ENCODE data around the gene CWF19L2. TPM values are rescaled to one million over a fixed set of nuclear protein-coding genes. Genes with fewer than 3 reads are reported as not detected.

The CWF19L2 gene
- total and polyA plus RNA-seq, 7 experiments from 2014 or later: 9.6 to 38.9 (median 22.7) TPM

GRCh38 chr11:107387666-107388065 is 70.0 kb downstream of the CWF19L2 start:
- Mint-ChIP-seq H3K9me3 (no peaks in the 10 kb centered on the region), H3K27me3 (no peaks in the 10 kb centered on the region), H3K4me3 (no peak overlapping the region), H3K27ac (peak overlapping the region in 1 of 9 donors; percentile 4), H3K36me3 (peaks cover 10 to 66% (median 54%) of the 10 kb centered on the region in 5 donors), H3K4me1 (peaks cover 3 to 27% (median 18%) of the 10 kb centered on the region in 7 donors)
- CTCF ChIA-PET: no interaction called here
- H3K27ac ChIP-seq (ENCODE audit: low read depth, low read length): no peak overlapping the region
- H3K27me3 ChIP-seq (ENCODE audit: control insufficient read depth in 2 of 2, insufficient read depth in 2 of 2, low read length in 2 of 2): no peaks in the 10 kb centered on the region
- H3K9me3 ChIP-seq (ENCODE audit: control insufficient read depth in 2 of 3, low read length in 3 of 3): no peaks in the 10 kb centered on the region
- ATAC-seq: no peak
- H3K4me3 ChIP-seq (ENCODE audit: low read length): no peak overlapping the region
- peaks cover 0 to 43% (median 0%) of the 10 kb centered on the region in 3 experiments for H3K36me3 ChIP-seq (ENCODE audit: control insufficient read depth in 2 of 3, insufficient read depth in 3 of 3, low read length in 3 of 3)
- H3K4me1 ChIP-seq (ENCODE audit: control insufficient read depth in 2 of 2, insufficient read depth in 2 of 2, low read length in 2 of 2): peaks cover 0 to 11% of the 10 kb centered on the region in 2 donors
- no peak for DNase-seq
- intact Hi-C loops (cut with micrococcal nuclease): no loop called here
- POLR2A ChIA-PET: no interaction called here

DNA sequence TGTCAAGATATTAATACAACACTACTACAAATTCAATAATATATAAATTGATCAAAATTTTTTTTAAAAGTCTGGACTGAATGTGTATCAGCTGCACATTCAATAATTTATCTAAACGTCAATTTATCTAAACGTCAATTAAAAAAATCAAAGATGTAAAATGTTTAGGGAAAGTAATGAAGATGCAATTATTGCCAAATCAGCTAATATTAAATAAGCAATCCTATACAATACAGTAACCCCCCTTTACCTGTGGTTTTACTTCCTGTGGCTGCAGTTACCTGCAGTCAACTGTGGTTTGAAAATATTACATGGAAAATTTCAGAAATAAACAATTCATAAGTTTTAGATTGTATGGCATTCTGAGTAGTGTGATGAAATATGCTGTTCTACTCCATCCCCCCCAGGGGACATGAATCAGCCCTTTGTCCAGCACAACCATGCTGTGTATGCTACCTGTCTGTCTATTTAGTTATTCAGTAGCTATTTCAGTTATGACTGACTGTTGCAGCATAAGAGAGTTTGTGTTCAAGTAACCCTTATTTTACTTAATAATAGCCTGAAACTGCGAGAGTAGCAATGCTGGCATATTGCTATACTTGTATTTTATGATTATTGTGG is 72.2 kb downstream of the CWF19L2 start:
- Mint-ChIP-seq H3K36me3 (peaks cover 7 to 67% (median 52%) of the 10 kb centered on the region in 5 donors), H3K27ac (no peak overlapping the region), H3K27me3 (no peaks in the 10 kb centered on the region), H3K4me1 (peaks cover 3 to 27% (median 18%) of the 10 kb centered on the region in 7 donors), H3K9me3 (no peaks in the 10 kb centered on the region), H3K4me3 (no peak overlapping the region)
- ATAC-seq (no peak), DNase-seq (no peak)
- ChIA-PET CTCF (no interaction called here), POLR2A (no interaction called here)
- peaks cover 0 to 25% (median 0%) of the 10 kb centered on the region in 3 experiments for H3K36me3 ChIP-seq (ENCODE audit: control insufficient read depth in 2 of 3, insufficient read depth in 3 of 3, low read length in 3 of 3)
- H3K27me3 ChIP-seq (ENCODE audit: control insufficient read depth in 2 of 2, insufficient read depth in 2 of 2, low read length in 2 of 2): no peaks in the 10 kb centered on the region
- H3K9me3 ChIP-seq (ENCODE audit: control insufficient read depth in 2 of 3, low read length in 3 of 3): no peaks in the 10 kb centered on the region
- H3K27ac ChIP-seq (ENCODE audit: low read depth, low read length): no peak overlapping the region
- peaks cover 0 to 11% of the 10 kb centered on the region in 2 donors for H3K4me1 ChIP-seq (ENCODE audit: control insufficient read depth in 2 of 2, insufficient read depth in 2 of 2, low read length in 2 of 2)
- H3K4me3 ChIP-seq (ENCODE audit: low read length): no peak overlapping the region
- intact Hi-C loops (cut with micrococcal nuclease): no loop called here

- H3K36me3 ChIP-seq (ENCODE audit: control insufficient read depth in 2 of 3, insufficient read depth in 3 of 3, low read length in 3 of 3): peaks cover 0 to 15% (median 0%) of the 10 kb centered on the region in 3 experiments
- H3K9me3 Mint-ChIP-seq: peaks cover 0 to under 1% (median 0%) of the 10 kb centered on the region in 11 donors
- no peak for DNase-seq
- peak overlapping the region in 1 of 9 donors; percentile 40 for H3K27ac Mint-ChIP-seq
- H3K4me1 Mint-ChIP-seq: peaks cover 3 to 27% (median 18%) of the 10 kb centered on the region in 7 donors
- intact Hi-C loops (cut with micrococcal nuclease): no loop called here
- H3K27me3 ChIP-seq (ENCODE audit: control insufficient read depth in 2 of 2, insufficient read depth in 2 of 2, low read length in 2 of 2): no peaks in the 10 kb centered on the region
- H3K4me3 Mint-ChIP-seq: no peak overlapping the region
- POLR2A ChIA-PET: no interaction called here
- peaks cover 0 to 11% of the 10 kb centered on the region in 2 donors for H3K4me1 ChIP-seq (ENCODE audit: control insufficient read depth in 2 of 2, insufficient read depth in 2 of 2, low read length in 2 of 2)
- H3K27ac ChIP-seq (ENCODE audit: low read depth, low read length): no peak overlapping the region
- ATAC-seq: no peak
- H3K27me3 Mint-ChIP-seq: no peaks in the 10 kb centered on the region
- CTCF ChIA-PET: no interaction called here
- no peak overlapping the region for H3K4me3 ChIP-seq (ENCODE audit: low read length)
- peaks cover 4 to 60% (median 46%) of the 10 kb centered on the region in 5 donors for H3K36me3 Mint-ChIP-seq
- no peaks in the 10 kb centered on the region for H3K9me3 ChIP-seq (ENCODE audit: control insufficient read depth in 2 of 3, low read length in 3 of 3)
Observed at GRCh38 chr11:107384144-107384852, 73.3 kb downstream of the CWF19L2 start.

DNA sequence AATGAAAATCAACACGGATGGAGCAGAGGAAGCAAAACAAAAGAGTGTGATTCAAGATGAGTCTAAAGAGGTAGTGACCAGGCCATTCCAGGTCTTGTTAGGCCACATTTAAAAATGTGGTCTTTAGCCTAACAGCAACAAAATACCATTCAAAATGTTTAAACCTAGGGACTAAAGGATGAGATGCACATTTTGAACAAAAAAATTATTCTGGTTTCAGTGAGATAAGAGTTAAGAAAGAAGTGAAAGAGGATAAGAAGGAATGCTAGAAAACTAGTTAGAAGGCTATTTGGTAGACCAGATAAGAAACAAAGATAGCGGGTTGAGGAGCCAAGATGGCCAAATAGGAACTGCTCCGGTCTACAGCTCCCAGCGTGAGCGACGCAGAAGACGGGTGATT is 85.2 kb downstream of the CWF19L2 start:
- intact Hi-C loops (cut with micrococcal nuclease): no loop called here
- Histone ChIP-seq H3K36me3 (ENCODE audit: control insufficient read depth in 2 of 3, insufficient read depth in 3 of 3, low read length in 3 of 3) (no peaks in the 10 kb centered on the region), H3K27ac (ENCODE audit: low read depth, low read length) (no peak overlapping the region), H3K4me3 (ENCODE audit: low read length) (no peak overlapping the region), H3K4me1 (ENCODE audit: control insufficient read depth in 2 of 2, insufficient read depth in 2 of 2, low read length in 2 of 2) (no peaks in the 10 kb centered on the region), H3K9me3 (ENCODE audit: control insufficient read depth in 2 of 3, low read length in 3 of 3) (no peaks in the 10 kb centered on the region), H3K27me3 (ENCODE audit: control insufficient read depth in 2 of 2, insufficient read depth in 2 of 2, low read length in 2 of 2) (no peaks in the 10 kb centered on the region)
- Mint-ChIP-seq H3K27ac (peak overlapping the region in 3 of 9 donors; percentile 1 to 61 (median 21)), H3K9me3 (peaks cover 0 to 16% (median 6%) of the 10 kb centered on the region in 11 donors), H3K27me3 (no peaks in the 10 kb centered on the region), H3K36me3 (peaks cover 0 to 49% (median 45%) of the 10 kb centered on the region in 5 donors), H3K4me3 (peak overlapping the region in 3 of 10 donors; percentile 17 to 35 (median 20)), H3K4me1 (peaks cover 0 to 23% (median 11%) of the 10 kb centered on the region in 7 donors)
- ATAC-seq (no peak), DNase-seq (no peak)
- ChIA-PET POLR2A (no interaction called here), CTCF (no interaction called here)

DNA sequence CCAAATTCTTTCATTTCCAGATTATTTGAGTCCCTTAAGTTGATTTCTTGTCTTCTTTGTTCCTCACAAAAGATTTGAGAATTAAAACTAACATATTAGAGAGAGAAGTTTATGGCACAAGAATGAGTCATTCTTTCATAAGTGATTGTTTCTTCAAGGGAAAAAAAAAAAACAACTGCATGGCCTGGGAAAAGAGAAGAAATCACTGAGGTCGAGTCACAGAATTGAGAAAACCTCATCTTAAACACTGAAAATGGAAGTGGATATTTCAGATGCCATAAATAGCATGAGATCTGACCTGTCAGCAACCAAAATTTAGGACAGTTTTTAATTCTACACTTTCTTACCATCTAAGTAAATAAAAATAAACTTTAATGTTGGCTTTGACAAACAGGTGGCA is 87.2 kb downstream of the CWF19L2 start:
- Histone ChIP-seq H3K4me1 (ENCODE audit: control insufficient read depth in 2 of 2, insufficient read depth in 2 of 2, low read length in 2 of 2) (no peaks in the 10 kb centered on the region), H3K36me3 (ENCODE audit: control insufficient read depth in 2 of 3, insufficient read depth in 3 of 3, low read length in 3 of 3) (no peaks in the 10 kb centered on the region), H3K27ac (ENCODE audit: low read depth, low read length) (no peak overlapping the region), H3K9me3 (ENCODE audit: control insufficient read depth in 2 of 3, low read length in 3 of 3) (no peaks in the 10 kb centered on the region), H3K27me3 (ENCODE audit: control insufficient read depth in 2 of 2, insufficient read depth in 2 of 2, low read length in 2 of 2) (no peaks in the 10 kb centered on the region), H3K4me3 (ENCODE audit: low read length) (no peak overlapping the region)
- H3K36me3 Mint-ChIP-seq: peaks cover 0 to 49% (median 45%) of the 10 kb centered on the region in 5 donors
- intact Hi-C loops (cut with micrococcal nuclease): no loop called here
- ATAC-seq (no peak), DNase-seq (no peak)
- ChIA-PET POLR2A (no interaction called here), CTCF (no interaction called here)
- H3K4me1 Mint-ChIP-seq: peaks cover 0 to 23% (median 11%) of the 10 kb centered on the region in 7 donors
- no peak overlapping the region for H3K4me3 Mint-ChIP-seq
- H3K27ac Mint-ChIP-seq: no peak overlapping the region
- no peaks in the 10 kb centered on the region for H3K27me3 Mint-ChIP-seq
- H3K9me3 Mint-ChIP-seq: peaks cover 0 to 16% (median 6%) of the 10 kb centered on the region in 11 donors

DNA sequence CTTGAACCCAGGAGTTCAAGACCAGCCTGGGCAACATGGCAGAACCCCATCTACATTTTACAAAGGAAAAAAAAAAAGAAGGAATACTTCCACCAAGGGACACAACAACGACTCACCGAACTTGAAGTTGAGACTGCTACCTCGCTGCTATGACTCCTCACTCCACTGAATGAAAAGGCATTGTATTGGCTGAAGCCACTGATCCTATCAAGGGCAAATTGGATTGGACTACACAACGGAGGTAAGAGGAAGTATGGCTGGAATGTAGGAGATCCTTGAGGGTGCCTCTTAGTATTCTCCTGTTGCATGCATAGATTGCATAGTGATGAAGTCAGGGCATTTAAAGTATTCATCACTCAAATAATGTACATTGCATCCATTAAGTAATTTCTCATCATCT is 97.9 kb downstream of the CWF19L2 start:
- no peak for DNase-seq
- no peaks in the 10 kb centered on the region for H3K4me1 ChIP-seq (ENCODE audit: control insufficient read depth in 2 of 2, insufficient read depth in 2 of 2, low read length in 2 of 2)
- H3K27ac ChIP-seq (ENCODE audit: low read depth, low read length): no peak overlapping the region
- ATAC-seq: no peak
- Mint-ChIP-seq H3K27me3 (no peaks in the 10 kb centered on the region), H3K36me3 (peaks cover 15 to 64% (median 58%) of the 10 kb centered on the region in 5 donors), H3K9me3 (peaks cover 0 to 16% (median 4%) of the 10 kb centered on the region in 11 donors), H3K4me3 (no peak overlapping the region), H3K4me1 (peaks cover 0 to 14% (median 0%) of the 10 kb centered on the region in 7 donors), H3K27ac (peak overlapping the region in 2 of 9 donors; percentile 2 to 37)
- H3K36me3 ChIP-seq (ENCODE audit: control insufficient read depth in 2 of 3, insufficient read depth in 3 of 3, low read length in 3 of 3): no peaks in the 10 kb centered on the region
- ChIA-PET POLR2A (no interaction called here), CTCF (no interaction called here)
- no peaks in the 10 kb centered on the region for H3K27me3 ChIP-seq (ENCODE audit: control insufficient read depth in 2 of 2, insufficient read depth in 2 of 2, low read length in 2 of 2)
- intact Hi-C loops (cut with micrococcal nuclease): no loop called here
- H3K9me3 ChIP-seq (ENCODE audit: control insufficient read depth in 2 of 3, low read length in 3 of 3): no peaks in the 10 kb centered on the region
- H3K4me3 ChIP-seq (ENCODE audit: low read length): no peak overlapping the region

Measured in naive thymus-derived CD4-positive, alpha-beta T cell (primary cell).